Measurements from ENCODE around the gene SF3B1.

- TF ChIP-seq CTCF (IDR thresholded peaks at IDR 0.05) (no peak), EZH2 (IDR thresholded peaks at IDR 0.05) (no peak)
Observed at GRCh38 chr2:197363998-197364397, 70.8 kb downstream of the SF3B1 start.

Data from neural progenitor cell (in vitro differentiated cells).